ENCODE results near the gene NYAP2.

NYAP2 gene

DNA sequence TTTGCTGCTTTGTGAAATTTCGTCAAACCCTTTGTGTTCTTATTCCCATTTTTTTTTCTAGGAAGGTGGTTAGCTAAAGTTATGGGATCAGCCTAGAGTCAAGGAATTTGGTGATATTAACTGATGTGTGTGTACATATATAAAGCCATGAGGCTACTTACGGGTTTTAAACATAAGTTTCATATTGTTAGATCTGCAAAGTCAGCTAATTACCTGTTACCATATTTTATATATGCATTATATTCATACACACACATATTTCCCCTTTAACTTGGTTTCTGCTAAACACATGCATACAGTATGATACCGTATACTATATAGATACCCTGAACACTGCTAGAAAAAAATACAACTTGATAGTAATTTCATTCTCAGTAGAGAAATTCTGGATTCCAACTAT lies 241.0 kb downstream of the NYAP2 start:
- Histone ChIP-seq H3K9ac (ENCODE audit: low read depth, low read length) (no peak overlapping the region), H3K27ac (ENCODE audit: low read length) (no peak overlapping the region), H3K4me3 (ENCODE audit: low read length) (no peak overlapping the region), H3K36me3 (ENCODE audit: insufficient read depth, low read depth, low read length) (no peaks in the 10 kb centered on the region), H3K9me3 (ENCODE audit: insufficient read depth, low read depth, low read length) (no peaks in the 10 kb centered on the region), H3K4me1 (ENCODE audit: insufficient read depth, low read length) (no peaks in the 10 kb centered on the region), H3K27me3 (ENCODE audit: insufficient read depth, low read length) (no peaks in the 10 kb centered on the region)

DNA sequence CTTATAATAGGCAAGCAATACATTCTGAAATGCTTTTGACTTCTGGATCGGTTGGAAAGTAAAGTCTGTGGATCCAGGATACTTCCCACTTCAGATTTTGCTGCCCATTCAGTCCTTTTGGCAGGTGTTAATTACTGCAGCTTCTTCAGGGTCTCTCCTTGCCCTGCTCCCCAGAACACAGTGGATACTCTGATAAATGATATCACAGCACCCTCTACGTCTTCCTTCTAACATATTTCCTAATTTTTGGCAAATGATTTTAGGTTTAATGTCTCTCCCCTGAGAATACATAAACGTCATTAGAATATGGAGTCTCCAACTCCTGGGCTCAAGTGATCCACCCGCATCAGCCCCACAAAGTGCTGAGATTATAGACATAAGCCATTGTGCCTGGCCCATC lies 249.8 kb downstream of the NYAP2 start:
- Histone ChIP-seq H3K36me3 (ENCODE audit: insufficient read depth, low read depth, low read length) (no peaks in the 10 kb centered on the region), H3K27me3 (ENCODE audit: insufficient read depth, low read length) (no peaks in the 10 kb centered on the region), H3K9me3 (ENCODE audit: insufficient read depth, low read depth, low read length) (no peaks in the 10 kb centered on the region), H3K4me3 (ENCODE audit: low read length) (no peak overlapping the region), H3K4me1 (ENCODE audit: insufficient read depth, low read length) (no peaks in the 10 kb centered on the region), H3K27ac (ENCODE audit: low read length) (no peak overlapping the region), H3K9ac (ENCODE audit: low read depth, low read length) (no peak overlapping the region)

DNA sequence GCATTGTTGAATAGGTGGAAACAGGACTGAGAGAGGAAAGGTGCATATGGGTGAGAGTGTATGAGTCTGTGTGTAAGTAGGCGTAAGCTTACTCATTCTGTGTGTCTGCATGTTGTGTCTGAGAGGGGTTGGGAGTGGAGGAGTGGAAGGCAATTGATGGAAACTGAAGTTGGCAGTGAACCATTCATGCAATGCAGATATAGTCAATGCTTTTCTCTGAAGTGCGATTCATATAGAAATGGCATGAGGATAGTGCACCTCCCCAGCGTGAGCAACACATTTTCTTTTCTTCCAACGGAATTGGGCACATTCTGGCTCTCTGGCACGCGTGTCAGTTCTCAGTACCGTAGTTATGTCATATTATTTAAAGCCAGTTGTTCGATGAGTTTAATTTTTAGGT lies 250.5 kb downstream of the NYAP2 start:
- H3K27me3 ChIP-seq (ENCODE audit: insufficient read depth, low read length) = no peaks in the 10 kb centered on the region
- H3K9me3 ChIP-seq (ENCODE audit: insufficient read depth, low read depth, low read length) = no peaks in the 10 kb centered on the region
- H3K27ac ChIP-seq (ENCODE audit: low read length) = no peak overlapping the region
- no peaks in the 10 kb centered on the region for H3K4me1 ChIP-seq (ENCODE audit: insufficient read depth, low read length)
- no peaks in the 10 kb centered on the region for H3K36me3 ChIP-seq (ENCODE audit: insufficient read depth, low read depth, low read length)
- no peak overlapping the region for H3K4me3 ChIP-seq (ENCODE audit: low read length)
- no peak overlapping the region for H3K9ac ChIP-seq (ENCODE audit: low read depth, low read length)

DNA sequence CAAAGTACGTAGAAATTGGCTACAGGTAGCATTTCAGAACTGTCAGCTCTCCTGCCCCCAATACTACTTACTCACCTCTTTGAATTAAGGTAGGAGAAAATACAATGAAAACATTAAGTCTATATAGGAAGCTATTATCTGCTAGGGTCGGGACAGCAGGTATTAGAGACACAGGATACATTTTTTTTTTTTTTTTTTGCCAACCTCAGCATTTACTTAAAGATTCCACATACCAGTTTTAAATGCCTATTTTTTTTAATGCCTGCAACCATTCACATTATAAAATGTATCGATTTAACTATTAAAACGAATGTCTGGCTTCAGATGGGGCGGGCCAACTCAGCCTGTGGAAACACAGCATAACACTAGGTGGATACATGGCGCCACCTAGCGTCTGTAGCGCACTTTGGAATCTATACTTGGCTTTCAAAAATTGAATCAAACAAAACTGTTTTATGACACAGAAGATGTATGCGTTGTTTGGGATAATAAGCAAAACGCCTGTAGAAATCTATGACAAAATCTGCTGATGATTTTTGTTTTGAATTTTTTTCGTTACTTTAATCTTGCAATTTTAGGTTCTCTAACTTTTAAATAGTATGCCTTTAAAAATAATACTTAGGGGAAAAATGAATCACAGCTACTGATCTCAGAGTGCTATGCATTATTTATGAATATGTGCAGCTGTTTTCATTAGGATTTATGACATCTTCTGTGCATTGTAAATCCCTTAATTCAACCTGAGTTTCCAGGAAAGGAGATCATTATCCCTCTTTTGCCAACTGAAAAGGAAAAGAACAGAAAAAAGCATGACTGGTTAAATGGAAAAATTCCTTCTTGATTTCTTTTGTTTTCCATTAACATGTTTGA lies 261.0 kb downstream of the NYAP2 start:
- H3K9me3 ChIP-seq (ENCODE audit: insufficient read depth, low read depth, low read length) = no peaks in the 10 kb centered on the region
- H3K9ac ChIP-seq (ENCODE audit: low read depth, low read length) = no peak overlapping the region
- H3K27ac ChIP-seq (ENCODE audit: low read length) = no peak overlapping the region
- no peaks in the 10 kb centered on the region for H3K36me3 ChIP-seq (ENCODE audit: insufficient read depth, low read depth, low read length)
- peaks cover 3% of the 10 kb centered on the region; the same call in 1 of the 2 replicates for H3K4me1 ChIP-seq (ENCODE audit: insufficient read depth, low read length)
- no peak overlapping the region for H3K4me3 ChIP-seq (ENCODE audit: low read length)
- no peaks in the 10 kb centered on the region for H3K27me3 ChIP-seq (ENCODE audit: insufficient read depth, low read length)

DNA sequence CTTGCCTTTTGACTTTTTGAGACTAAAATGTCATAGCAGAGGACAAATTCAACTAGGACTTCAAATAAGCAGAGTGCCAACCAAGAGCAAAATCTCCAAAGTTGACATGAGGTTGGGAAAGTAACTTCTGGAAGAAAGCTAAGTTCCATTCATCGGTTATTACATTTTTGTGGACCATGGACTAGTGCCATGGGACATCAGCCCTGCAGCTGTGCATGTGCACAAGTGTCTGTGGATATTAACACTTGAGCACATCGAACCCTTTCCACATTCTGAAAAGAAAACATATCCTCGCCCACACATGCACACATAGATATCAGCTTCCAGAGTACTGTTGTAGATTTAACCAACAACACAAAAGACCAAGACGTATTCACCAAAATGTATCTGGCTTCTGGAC lies 262.6 kb downstream of the NYAP2 start:
- Histone ChIP-seq H3K27ac (ENCODE audit: low read length) (no peak overlapping the region), H3K9ac (ENCODE audit: low read depth, low read length) (no peak overlapping the region)

DNA sequence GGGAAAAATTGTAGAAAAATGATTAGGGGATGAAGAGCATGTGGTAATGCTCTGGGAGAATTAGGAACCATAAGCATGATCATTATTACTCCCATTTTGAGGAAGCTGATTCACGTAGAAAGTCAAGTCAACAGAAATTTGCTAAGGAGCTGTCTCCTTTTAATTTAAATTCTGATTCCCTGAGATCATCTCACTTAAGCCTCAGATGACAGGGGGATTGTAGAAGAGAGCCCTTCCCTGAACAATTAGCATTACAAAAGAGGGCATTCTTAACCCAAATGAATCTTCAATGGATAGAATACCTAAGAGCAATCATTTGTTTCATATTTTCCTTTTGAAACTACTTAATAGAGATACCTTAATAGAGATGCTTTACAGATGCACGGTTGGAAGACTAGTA lies 267.9 kb downstream of the NYAP2 start:
- H3K36me3 ChIP-seq (ENCODE audit: insufficient read depth, low read depth, low read length) = no peaks in the 10 kb centered on the region
- no peak overlapping the region for H3K9ac ChIP-seq (ENCODE audit: low read depth, low read length)
- H3K4me3 ChIP-seq (ENCODE audit: low read length) = no peak overlapping the region

More for the DNA sequence above, 262.6 kb downstream of the NYAP2 start:
- H3K9me3 ChIP-seq (ENCODE audit: insufficient read depth, low read depth, low read length) = no peaks in the 10 kb centered on the region
- no peak overlapping the region for H3K4me3 ChIP-seq (ENCODE audit: low read length)
- H3K36me3 ChIP-seq (ENCODE audit: insufficient read depth, low read depth, low read length) = no peaks in the 10 kb centered on the region
- no peaks in the 10 kb centered on the region for H3K27me3 ChIP-seq (ENCODE audit: insufficient read depth, low read length)
- H3K4me1 ChIP-seq (ENCODE audit: insufficient read depth, low read length) = peaks cover 5% of the 10 kb centered on the region; the same call in 1 of the 2 replicates

DNA sequence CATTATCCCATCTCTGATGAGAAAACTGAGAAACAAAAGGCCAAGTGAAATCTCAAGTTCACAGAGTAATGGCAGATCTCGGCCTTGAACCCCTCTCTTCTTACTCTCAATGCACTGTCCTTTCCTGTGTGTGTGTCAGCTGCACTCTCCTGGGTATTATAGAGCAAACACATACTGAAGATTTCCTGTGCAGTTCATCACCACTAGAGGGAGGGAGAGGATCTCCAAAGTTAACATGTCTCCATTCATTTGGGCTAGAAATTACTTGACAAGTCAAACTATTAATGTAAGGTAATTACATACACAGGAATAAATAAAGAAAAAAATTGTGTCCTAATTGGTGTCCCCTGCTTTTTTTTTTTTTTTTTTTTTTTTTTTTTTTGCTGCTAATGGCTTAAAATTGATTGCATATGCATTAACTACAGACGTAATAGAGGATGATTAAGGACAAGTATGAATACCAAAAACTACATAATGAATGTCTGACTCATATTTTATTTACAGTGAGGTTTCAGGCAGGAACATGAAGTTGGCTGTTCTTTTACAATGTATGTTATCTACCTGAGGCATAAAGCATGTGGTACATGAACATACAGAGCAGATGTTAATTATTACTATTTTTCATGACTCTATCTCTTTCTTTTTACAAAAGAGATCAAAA lies 269.2 kb downstream of the NYAP2 start:
- H3K9me3 ChIP-seq (ENCODE audit: insufficient read depth, low read depth, low read length) = no peaks in the 10 kb centered on the region
- no peak overlapping the region for H3K4me3 ChIP-seq (ENCODE audit: low read length)
- H3K27me3 ChIP-seq (ENCODE audit: insufficient read depth, low read length) = no peaks in the 10 kb centered on the region
- H3K27ac ChIP-seq (ENCODE audit: low read length) = no peak overlapping the region
- no peak overlapping the region for H3K9ac ChIP-seq (ENCODE audit: low read depth, low read length)
- H3K4me1 ChIP-seq (ENCODE audit: insufficient read depth, low read length) = peaks cover 13% of the 10 kb centered on the region; the same call in 1 of the 2 replicates
- no peaks in the 10 kb centered on the region for H3K36me3 ChIP-seq (ENCODE audit: insufficient read depth, low read depth, low read length)

More for the DNA sequence above, 267.9 kb downstream of the NYAP2 start:
- H3K27ac ChIP-seq (ENCODE audit: low read length) = no peak overlapping the region
- H3K27me3 ChIP-seq (ENCODE audit: insufficient read depth, low read length) = no peaks in the 10 kb centered on the region
- no peaks in the 10 kb centered on the region for H3K9me3 ChIP-seq (ENCODE audit: insufficient read depth, low read depth, low read length)
- H3K4me1 ChIP-seq (ENCODE audit: insufficient read depth, low read length) = peaks cover 15% of the 10 kb centered on the region; the same call in 1 of the 2 replicates

DNA sequence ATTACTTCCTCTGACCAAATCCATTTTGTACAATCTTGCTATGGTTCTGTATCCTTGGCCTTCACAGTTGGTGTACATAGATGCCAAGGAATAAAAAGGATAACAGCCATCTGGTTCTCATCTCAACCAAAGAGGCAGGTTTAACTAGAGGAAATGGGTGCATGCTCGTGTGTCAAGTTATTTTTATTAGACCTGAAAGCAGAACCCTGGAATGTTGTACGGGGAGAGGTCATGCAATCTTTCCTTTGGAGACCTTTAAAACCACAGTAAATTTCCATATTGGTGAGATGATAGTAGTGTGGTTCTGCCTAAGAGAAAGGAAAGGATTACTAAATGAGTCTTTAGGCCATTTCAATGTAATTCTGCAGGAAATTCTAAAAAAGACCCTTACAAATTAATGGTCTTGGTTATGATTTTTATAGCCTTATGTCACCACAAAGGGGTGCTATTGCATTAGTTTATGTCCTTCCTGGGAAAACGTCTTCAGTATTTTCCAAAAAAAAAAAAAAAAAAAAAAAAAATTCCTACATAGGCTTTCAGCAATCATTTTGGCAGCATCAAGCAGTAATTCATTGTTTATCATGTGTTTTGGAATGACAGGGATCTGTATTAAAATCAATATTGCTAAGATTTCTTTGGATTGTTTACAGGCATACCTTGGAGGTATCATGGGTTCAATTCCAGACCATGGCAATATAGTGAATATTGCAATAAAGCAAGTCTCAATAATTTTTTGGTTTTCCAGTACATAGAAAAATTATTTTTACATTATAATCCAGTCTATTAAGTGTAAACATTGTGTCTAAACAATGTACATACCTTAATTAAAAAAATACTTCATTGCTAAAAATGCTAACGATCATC lies 270.8 kb downstream of the NYAP2 start:
- Histone ChIP-seq H3K9ac (ENCODE audit: low read depth, low read length) (no peak overlapping the region), H3K27me3 (ENCODE audit: insufficient read depth, low read length) (no peaks in the 10 kb centered on the region), H3K36me3 (ENCODE audit: insufficient read depth, low read depth, low read length) (no peaks in the 10 kb centered on the region), H3K4me3 (ENCODE audit: low read length) (no peak overlapping the region), H3K4me1 (ENCODE audit: insufficient read depth, low read length) (peaks cover 13% of the 10 kb centered on the region; the same call in 1 of the 2 replicates), H3K27ac (ENCODE audit: low read length) (no peak overlapping the region), H3K9me3 (ENCODE audit: insufficient read depth, low read depth, low read length) (no peaks in the 10 kb centered on the region)

DNA sequence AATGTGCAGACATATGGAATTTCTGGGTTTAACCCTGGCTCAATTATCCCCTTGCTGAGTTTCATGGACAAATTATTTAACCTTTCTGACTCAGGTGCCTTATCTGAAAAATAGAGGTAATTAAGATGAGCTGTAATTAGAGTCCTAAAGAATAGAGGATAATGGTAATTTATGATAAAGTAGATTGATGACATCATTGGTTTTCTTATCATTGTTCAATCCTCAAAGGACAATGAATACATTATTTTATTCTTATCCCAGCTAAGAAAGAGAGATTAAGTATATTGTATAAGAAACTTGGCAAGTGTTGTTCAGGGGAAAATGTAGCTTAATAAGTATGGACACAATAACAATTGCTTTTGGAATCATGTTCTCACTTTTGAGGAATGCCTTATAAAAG lies 279.3 kb downstream of the NYAP2 start:
- no peaks in the 10 kb centered on the region for H3K9me3 ChIP-seq (ENCODE audit: insufficient read depth, low read depth, low read length)
- no peaks in the 10 kb centered on the region for H3K27me3 ChIP-seq (ENCODE audit: insufficient read depth, low read length)
- no peak overlapping the region for H3K9ac ChIP-seq (ENCODE audit: low read depth, low read length)
- no peak overlapping the region for H3K4me3 ChIP-seq (ENCODE audit: low read length)
- no peak overlapping the region for H3K27ac ChIP-seq (ENCODE audit: low read length)
- H3K4me1 ChIP-seq (ENCODE audit: insufficient read depth, low read length) = no peaks in the 10 kb centered on the region
- H3K36me3 ChIP-seq (ENCODE audit: insufficient read depth, low read depth, low read length) = no peaks in the 10 kb centered on the region

DNA sequence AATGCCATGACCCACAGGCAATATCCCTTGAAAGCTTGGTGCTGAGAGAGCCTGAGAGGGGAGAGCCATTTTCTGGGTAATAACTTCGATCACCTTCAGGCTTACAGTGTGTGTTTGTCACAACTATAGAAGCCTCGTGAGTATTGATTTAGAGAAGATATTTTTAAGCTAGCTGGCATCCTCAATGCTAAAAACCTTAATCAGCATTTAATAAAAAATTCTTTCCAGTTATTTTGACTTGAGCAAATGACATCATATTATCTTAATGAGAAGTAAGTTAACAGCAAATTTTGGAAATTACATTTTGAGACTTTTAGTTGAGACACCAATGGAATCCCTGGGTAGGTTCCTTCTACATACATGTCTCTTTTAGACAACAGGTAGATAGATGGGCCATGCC lies 283.7 kb downstream of the NYAP2 start:
- Histone ChIP-seq H3K4me3 (ENCODE audit: low read length) (no peak overlapping the region), H3K27ac (ENCODE audit: low read length) (no peak overlapping the region), H3K27me3 (ENCODE audit: insufficient read depth, low read length) (no peaks in the 10 kb centered on the region), H3K9me3 (ENCODE audit: insufficient read depth, low read depth, low read length) (no peaks in the 10 kb centered on the region), H3K9ac (ENCODE audit: low read depth, low read length) (no peak overlapping the region), H3K36me3 (ENCODE audit: insufficient read depth, low read depth, low read length) (no peaks in the 10 kb centered on the region), H3K4me1 (ENCODE audit: insufficient read depth, low read length) (0 out of 2 replicates have a peak, but pooled peaks cover 3% of the 10 kb centered on the region)

DNA sequence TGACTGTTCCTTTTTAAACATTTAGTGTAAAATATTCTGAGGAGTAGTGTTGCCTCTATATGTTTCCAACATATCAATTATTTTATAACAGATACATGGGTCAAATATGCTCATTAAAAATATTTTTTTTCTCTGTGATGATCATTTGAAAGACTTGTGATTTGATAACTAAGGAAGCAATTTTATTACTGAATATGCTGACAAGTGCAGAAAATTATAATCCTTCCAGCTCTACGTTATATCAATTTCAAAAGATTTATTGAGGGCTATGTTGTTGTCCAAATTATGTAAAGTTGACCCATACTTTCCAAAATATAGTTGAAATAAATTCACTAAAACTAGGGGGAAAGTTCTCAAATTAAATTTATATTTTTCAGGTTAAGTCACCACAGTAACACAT lies 290.6 kb downstream of the NYAP2 start:
- Histone ChIP-seq H3K4me3 (ENCODE audit: low read length) (no peak overlapping the region), H3K27me3 (ENCODE audit: insufficient read depth, low read length) (no peaks in the 10 kb centered on the region), H3K9ac (ENCODE audit: low read depth, low read length) (no peak overlapping the region), H3K9me3 (ENCODE audit: insufficient read depth, low read depth, low read length) (no peaks in the 10 kb centered on the region), H3K36me3 (ENCODE audit: insufficient read depth, low read depth, low read length) (no peaks in the 10 kb centered on the region), H3K27ac (ENCODE audit: low read length) (no peak overlapping the region), H3K4me1 (ENCODE audit: insufficient read depth, low read length) (0 out of 2 replicates have a peak, but pooled peaks cover 3% of the 10 kb centered on the region)
